Thyroid gland (tissue), 4 donors: ENCODE results near the gene PPM1E.

ENCODE experiments used
- POLR2A ChIP-seq, 2 donors: fragments of 450-650 bp; IDR thresholded peaks; one replicate each; pipeline ENCODE4 v1.6.1; 2017; ENCODE audit warnings: antibody characterized with exemption in 2 of 2, mild to moderate bottlenecking in 2 of 2, moderate library complexity in 1 of 2
- TF ChIP-seq, protein P1 (sequence below), 6 experiments: fragments of 200-600 bp in 3 of 6; fragments of 450-650 bp in 3 of 6; sonication (generic) in 3 of 6; IDR thresholded peaks; one replicate each; pipeline ENCODE4 v1.5.1; 2016 to 2019; ENCODE audit warnings: antibody characterized with exemption in 6 of 6, mild to moderate bottlenecking in 2 of 6, inconsistent platforms in 1 of 6, moderate library complexity in 1 of 6

DNA sequence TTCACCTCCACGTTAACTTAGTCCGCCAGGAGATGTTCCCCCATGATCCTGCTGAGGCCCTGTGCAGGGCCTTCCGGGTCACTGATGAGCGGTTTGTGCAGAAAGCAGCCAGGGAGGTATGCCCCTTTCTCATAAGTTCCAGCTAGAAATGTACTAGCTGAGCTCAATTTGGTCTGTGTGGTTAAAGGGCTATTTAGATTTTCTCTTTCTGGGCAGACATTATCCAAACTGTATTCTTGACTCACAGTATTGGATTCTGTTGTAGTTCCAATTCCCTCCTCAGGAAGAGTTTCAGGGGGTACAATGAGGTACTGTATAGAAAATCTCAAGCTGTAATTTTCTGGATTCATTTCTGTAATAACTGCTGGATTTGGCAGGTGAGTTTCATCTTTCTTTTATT, 214.0 kb downstream of the PPM1E start:
- TF ChIP-seq, protein P1, sequence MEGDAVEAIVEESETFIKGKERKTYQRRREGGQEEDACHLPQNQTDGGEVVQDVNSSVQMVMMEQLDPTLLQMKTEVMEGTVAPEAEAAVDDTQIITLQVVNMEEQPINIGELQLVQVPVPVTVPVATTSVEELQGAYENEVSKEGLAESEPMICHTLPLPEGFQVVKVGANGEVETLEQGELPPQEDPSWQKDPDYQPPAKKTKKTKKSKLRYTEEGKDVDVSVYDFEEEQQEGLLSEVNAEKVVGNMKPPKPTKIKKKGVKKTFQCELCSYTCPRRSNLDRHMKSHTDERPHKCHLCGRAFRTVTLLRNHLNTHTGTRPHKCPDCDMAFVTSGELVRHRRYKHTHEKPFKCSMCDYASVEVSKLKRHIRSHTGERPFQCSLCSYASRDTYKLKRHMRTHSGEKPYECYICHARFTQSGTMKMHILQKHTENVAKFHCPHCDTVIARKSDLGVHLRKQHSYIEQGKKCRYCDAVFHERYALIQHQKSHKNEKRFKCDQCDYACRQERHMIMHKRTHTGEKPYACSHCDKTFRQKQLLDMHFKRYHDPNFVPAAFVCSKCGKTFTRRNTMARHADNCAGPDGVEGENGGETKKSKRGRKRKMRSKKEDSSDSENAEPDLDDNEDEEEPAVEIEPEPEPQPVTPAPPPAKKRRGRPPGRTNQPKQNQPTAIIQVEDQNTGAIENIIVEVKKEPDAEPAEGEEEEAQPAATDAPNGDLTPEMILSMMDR (IDR thresholded peaks at IDR 0.05) = no peak
- no peak for TF ChIP-seq POLR2A (IDR thresholded peaks at IDR 0.05)
